Gastroesophageal sphincter (tissue), 4 donors: ENCODE data around the gene CRB2. TPM values are rescaled to one million over a fixed set of nuclear protein-coding genes. Genes with fewer than 3 reads are reported as not detected.

Source experiments
- ATAC-seq: fragments of 150-250 bp; one replicate; pipeline ENCODE4 v1.9.1; 2016; ENCODE audit warnings: mild to moderate bottlenecking, moderate library complexity
- H3K27ac ChIP-seq, 4 donors: fragments of 200-600 bp; sonication (generic) in 3 of 4; 1 replicate in 3 of 4; 2 replicates in 1 of 4; pipeline ENCODE4 v1.5.1; 2016 to 2019
- H3K27me3 ChIP-seq: fragments of 200-600 bp; sonication (generic); one replicate; pipeline ENCODE4 v1.5.1; 2019
- H3K36me3 ChIP-seq, 2 donors: fragments of 200-600 bp; sonication (generic); one replicate each; pipeline ENCODE4 v1.5.1; 2019; ENCODE audit warnings: control low read depth in 1 of 2
- H3K4me1 ChIP-seq, 3 donors: fragments of 200-600 bp; sonication (generic); 1 replicate in 2 of 3; 2 replicates in 1 of 3; pipeline ENCODE4 v1.5.1; 2016 to 2019; ENCODE audit warnings: control low read depth in 2 of 3
- H3K4me3 ChIP-seq, 2 donors: fragments of 200-600 bp; sonication (generic); one replicate each; pipeline ENCODE4 v1.5.1; 2019; ENCODE audit warnings: mild to moderate bottlenecking in 1 of 2, moderate library complexity in 1 of 2
- H3K9me3 ChIP-seq, 3 donors: fragments of 200-600 bp; sonication (generic); one replicate each; pipeline ENCODE4 v1.5.1; 2017 to 2019; ENCODE audit warnings: control low read depth in 2 of 3
- CTCF ChIP-seq, 4 experiments: fragments of 200-600 bp in 2 of 4; fragments of 450-650 bp in 2 of 4; sonication (generic) in 1 of 4; IDR thresholded peaks; one replicate each; pipeline ENCODE4 v1.5.1; 2017 to 2019; ENCODE audit warnings: antibody characterized with exemption in 4 of 4, mild to moderate bottlenecking in 2 of 4, moderate library complexity in 2 of 4
- EP300 ChIP-seq: sonication (generic); formaldehyde crosslinking; IDR thresholded peaks from one replicate; pipeline ENCODE4 v1.6.1; 2017; ENCODE audit warnings: antibody characterized with exemption, mild to moderate bottlenecking
- POLR2A ChIP-seq, 2 donors: fragments of 450-650 bp; IDR thresholded peaks; one replicate each; pipeline ENCODE4 v1.6.1; 2017; ENCODE audit warnings: antibody characterized with exemption in 2 of 2, mild to moderate bottlenecking in 2 of 2, moderate library complexity in 1 of 2
- POLR2AphosphoS5 ChIP-seq: sonication (generic); formaldehyde crosslinking; IDR thresholded peaks from one replicate; pipeline ENCODE4 v1.6.1; 2017; ENCODE audit warnings: antibody characterized with exemption
- WGBS, 2 donors: methylation state at CpG; one replicate each; pipeline ENCODE4 v1.1.5; 2018; ENCODE audit warnings: low coverage in 1 of 2; 5-methylcytosine and 5-hydroxymethylcytosine counted together
- total RNA-seq, 4 donors: library from RNA; depleted of rRNA; stranded (reverse); fragments of >200 nt; gene quantifications; one replicate each; pipeline ENCODE4 v1.1.0, GENCODE V29; 2016

The CRB2 gene
- total RNA-seq, 4 donors from 2014 or later = not detected

- TF ChIP-seq POLR2A (IDR thresholded peaks at IDR 0.05) (no peak), CTCF (IDR thresholded peaks at IDR 0.05) (no peak), POLR2AphosphoS5 (no peak), EP300 (no peak)
- WGBS, 2 donors = 47 to 58% methylated on average over 3 to 6 of the region's 6 CpGs
- H3K4me1 ChIP-seq = peaks cover 0 to 31% (median 3%) of the 10 kb centered on the region in 3 donors
- H3K4me3 ChIP-seq = no peak overlapping the region
- peak overlapping the region in 2 of 4 donors; percentile 32 to 42 for H3K27ac ChIP-seq
- no peaks in the 10 kb centered on the region for H3K36me3 ChIP-seq
- H3K9me3 ChIP-seq = no peaks in the 10 kb centered on the region
- no peak for ATAC-seq
- H3K27me3 ChIP-seq = no peaks in the 10 kb centered on the region
Observed at GRCh38 chr9:123335986-123336329, 20.0 kb upstream of the CRB2 start.

DNA sequence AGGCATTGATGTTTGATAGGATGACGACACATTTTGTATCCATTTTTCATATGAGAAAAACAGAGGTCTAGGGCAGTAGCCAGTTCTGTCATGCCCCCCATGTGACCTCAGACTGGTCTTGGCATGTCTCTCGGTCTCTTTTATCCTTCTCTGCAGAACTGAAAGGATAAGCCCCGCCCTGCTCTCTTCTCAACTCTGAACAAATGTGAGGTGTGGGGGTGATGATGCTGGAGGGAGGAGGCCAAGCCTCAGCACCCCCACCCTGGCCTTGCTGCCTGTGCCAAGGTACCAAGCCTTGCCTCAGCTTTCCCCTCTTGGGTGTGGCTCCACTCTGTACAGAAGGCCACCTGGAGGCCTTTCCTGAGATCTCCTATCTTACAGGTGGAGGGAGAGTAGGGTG, 19.5 kb upstream of the CRB2 start:
- Histone ChIP-seq H3K4me1 (peaks cover 0 to 31% (median 3%) of the 10 kb centered on the region in 3 donors), H3K36me3 (no peaks in the 10 kb centered on the region), H3K27ac (no peak overlapping the region), H3K4me3 (no peak overlapping the region), H3K27me3 (no peaks in the 10 kb centered on the region), H3K9me3 (no peaks in the 10 kb centered on the region)
- 67 to 78% methylated on average over 2 to 3 of the region's 3 CpGs for WGBS, 2 donors
- no peak for ATAC-seq
- TF ChIP-seq EP300 = no peak

GRCh38 chr9:123336959-123337358, 19.0 kb upstream of the CRB2 start:
- Histone ChIP-seq H3K27ac (no peak overlapping the region), H3K9me3 (no peaks in the 10 kb centered on the region), H3K4me1 (peaks cover 0 to 31% (median 3%) of the 10 kb centered on the region in 3 donors), H3K4me3 (no peak overlapping the region), H3K27me3 (no peaks in the 10 kb centered on the region), H3K36me3 (no peaks in the 10 kb centered on the region)
- TF ChIP-seq POLR2A (IDR thresholded peaks at IDR 0.05) (no peak), EP300 (no peak), CTCF (IDR thresholded peaks at IDR 0.05) (no peak), POLR2AphosphoS5 (no peak)
- no peak for ATAC-seq

- Histone ChIP-seq H3K4me1 (peaks cover 0 to 31% (median 3%) of the 10 kb centered on the region in 3 donors), H3K27ac (no peak overlapping the region), H3K27me3 (no peaks in the 10 kb centered on the region), H3K9me3 (no peaks in the 10 kb centered on the region), H3K4me3 (no peak overlapping the region), H3K36me3 (no peaks in the 10 kb centered on the region)
- no peak for ATAC-seq
- TF ChIP-seq POLR2AphosphoS5 (no peak), POLR2A (IDR thresholded peaks at IDR 0.05) (no peak), CTCF (IDR thresholded peaks at IDR 0.05) (no peak), EP300 (no peak)
- WGBS, 2 donors = 82% methylated on average over 4 of the region's 4 CpGs; no CpG with 5 or more reads in 1 of the 2 donors
Observed at GRCh38 chr9:123337971-123338370, 18.0 kb upstream of the CRB2 start.

GRCh38 chr9:123338710-123339665, 17.0 kb upstream of the CRB2 start:
- H3K36me3 ChIP-seq = no peaks in the 10 kb centered on the region
- H3K27ac ChIP-seq = peak overlapping the region in 2 of 4 donors; percentile 7 to 8
- H3K4me1 ChIP-seq = peaks cover 0 to 31% (median 3%) of the 10 kb centered on the region in 3 donors
- peak overlapping the region in 1 of 2 donors; percentile 15 for H3K4me3 ChIP-seq
- no peak for TF ChIP-seq EP300
- TF ChIP-seq CTCF (IDR thresholded peaks at IDR 0.05) = no peak
- TF ChIP-seq POLR2A (IDR thresholded peaks at IDR 0.05) = no peak
- TF ChIP-seq POLR2AphosphoS5 = no peak
- H3K9me3 ChIP-seq = no peaks in the 10 kb centered on the region
- no peaks in the 10 kb centered on the region for H3K27me3 ChIP-seq
- no peak for ATAC-seq
- WGBS, 2 donors = 52 to 56% methylated on average over 12 to 16 of the region's 35 CpGs
